ENCODE results near the gene GPR153.

DNA sequence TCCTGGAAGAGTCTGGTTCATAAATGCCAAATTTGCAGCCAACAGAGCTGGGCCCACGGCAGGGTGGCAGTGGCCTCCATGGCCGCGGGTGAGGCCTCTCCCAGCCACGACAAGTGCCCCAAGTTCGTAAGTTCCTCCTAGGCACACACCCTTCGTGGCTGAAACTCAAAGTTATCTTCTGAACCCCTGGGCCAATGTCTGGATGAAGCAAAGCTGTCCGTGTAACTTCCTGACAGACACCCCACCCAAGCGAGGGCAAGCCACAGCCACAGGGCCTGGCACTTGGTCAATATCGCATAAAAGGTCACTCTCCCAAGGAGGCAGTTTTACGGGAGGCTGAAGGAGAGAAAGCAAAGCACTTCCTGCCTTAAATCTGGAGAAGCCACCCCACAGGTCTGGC, 27.8 kb upstream of the GPR153 start:
- TF ChIP-seq POLR2AphosphoS5 (IDR thresholded peaks at IDR 0.05; ENCODE audit: borderline replicate concordance, low read depth, low read length): no peak
- no peak for TF ChIP-seq EZH2 (IDR thresholded peaks at IDR 0.05)
